SK-N-SH treated with all-trans-retinoic acid at 6 μM for 48 hours (cell line): ENCODE data around the gene EIF5AL1.

Source experiments
- ATAC-seq: fragments of 200-7000 bp; cut with Tn5 transposase; 3 replicates; pipeline ENCODE4 v1.9.1; 2020; ENCODE audit warnings: mild to moderate bottlenecking, moderate library complexity
- ARNTL ChIP-seq: fragments of 450-650 bp; formaldehyde crosslinking; IDR thresholded peaks from 2 replicates; pipeline ENCODE4 v1.5.0; 2020; ENCODE audit warnings: low read depth, mild to moderate bottlenecking, moderate library complexity, borderline replicate concordance
- BACH2 ChIP-seq: fragments of 250-450 bp; sonication (Bioruptor Pico); IDR thresholded peaks from 2 replicates; pipeline ENCODE4 v1.9.0; 2021; ENCODE audit warnings: mild to moderate bottlenecking, borderline replicate concordance
- CREB5 ChIP-seq: fragments of 250-450 bp; sonication (Bioruptor Pico); IDR thresholded peaks from 2 replicates; pipeline ENCODE4 v1.5.1; 2020; ENCODE audit warnings: low read depth, mild to moderate bottlenecking, moderate library complexity
- CSDC2 ChIP-seq: fragments of 250-450 bp; sonication (Bioruptor Pico); IDR thresholded peaks from 2 replicates; pipeline ENCODE4 v1.5.0; 2020; ENCODE audit warnings: mild to moderate bottlenecking, moderate library complexity
- CSRNP3 ChIP-seq: fragments of 250-450 bp; sonication (Bioruptor Pico); IDR thresholded peaks from 2 replicates; pipeline ENCODE4 v1.5.1; 2021; ENCODE audit warnings: mild to moderate bottlenecking, moderate library complexity
- ESRRG ChIP-seq: fragments of 250-450 bp; sonication (Bioruptor Pico); IDR thresholded peaks from 2 replicates; pipeline ENCODE4 v1.6.1; 2021; ENCODE audit warnings: mild to moderate bottlenecking
- GLIS3 ChIP-seq: fragments of 250-450 bp; sonication (Bioruptor Pico); IDR thresholded peaks from 2 replicates; pipeline ENCODE4 v1.5.0; 2020; ENCODE audit warnings: mild to moderate bottlenecking, moderate library complexity
- ISL1 ChIP-seq: fragments of 250-450 bp; sonication (Bioruptor Pico); IDR thresholded peaks from 2 replicates; pipeline ENCODE4 v2.1.2; 2022; ENCODE audit warnings: mild to moderate bottlenecking, moderate library complexity
- OSR1 ChIP-seq: fragments of 250-450 bp; sonication (Bioruptor Pico); IDR thresholded peaks from 2 replicates; pipeline ENCODE4 v1.8.0; 2022; ENCODE audit warnings: moderate library complexity, mild to moderate bottlenecking, inconsistent platforms
- PATZ1 ChIP-seq: fragments of 250-450 bp; sonication (Bioruptor Pico); IDR thresholded peaks from 2 replicates; pipeline ENCODE4 v1.8.0; 2020; ENCODE audit warnings: mild to moderate bottlenecking, moderate library complexity, borderline replicate concordance
- POU6F1 ChIP-seq: fragments of 250-450 bp; sonication (Bioruptor Pico); IDR thresholded peaks from 2 replicates; pipeline ENCODE4 v1.8.0; 2021; ENCODE audit warnings: low read depth, mild to moderate bottlenecking, moderate library complexity, borderline replicate concordance
- RARB ChIP-seq: fragments of 250-450 bp; sonication (Bioruptor Pico); IDR thresholded peaks from 2 replicates; pipeline ENCODE4 v1.8.0; 2021; ENCODE audit warnings: mild to moderate bottlenecking, moderate library complexity
- SNAI2 ChIP-seq: fragments of 250-450 bp; sonication (Bioruptor Pico); IDR thresholded peaks from 2 replicates; pipeline ENCODE4 v1.5.0; 2020; ENCODE audit warnings: mild to moderate bottlenecking, moderate library complexity
- TCF4 ChIP-seq: fragments of 250-450 bp; sonication (Bioruptor Pico); IDR thresholded peaks from 2 replicates; pipeline ENCODE4 v1.8.0; 2021; ENCODE audit warnings: mild to moderate bottlenecking, moderate library complexity, borderline replicate concordance
- TOX ChIP-seq: fragments of 250-450 bp; sonication (Bioruptor Pico); IDR thresholded peaks from 2 replicates; pipeline ENCODE4 v1.8.0; 2021; ENCODE audit warnings: mild to moderate bottlenecking, moderate library complexity, borderline replicate concordance
- ZC3H10 ChIP-seq: fragments of 250-450 bp; sonication (Bioruptor Pico); IDR thresholded peaks from 2 replicates; pipeline ENCODE4 v1.5.1; 2021; ENCODE audit warnings: mild to moderate bottlenecking, moderate library complexity
- ZFP3 ChIP-seq: fragments of 250-450 bp; sonication (Bioruptor Pico); IDR thresholded peaks from 2 replicates; pipeline ENCODE4 v1.5.0; 2020; ENCODE audit warnings: mild to moderate bottlenecking, moderate library complexity
- ZFP30 ChIP-seq: fragments of 450-650 bp; formaldehyde crosslinking; IDR thresholded peaks from 2 replicates; pipeline ENCODE4 v1.5.0; 2022; ENCODE audit warnings: mild to moderate bottlenecking, moderate library complexity
- ZNF565 ChIP-seq: fragments of 450-650 bp; formaldehyde crosslinking; conservative IDR thresholded peaks from 2 replicates; pipeline ENCODE4 v1.5.0; 2020; ENCODE audit warnings: low read depth, mild to moderate bottlenecking, moderate library complexity
- ZNF70 ChIP-seq: fragments of 450-650 bp; formaldehyde crosslinking; IDR thresholded peaks from 2 replicates; pipeline ENCODE4 v1.5.0; 2020; ENCODE audit warnings: mild to moderate bottlenecking, moderate library complexity
- ZNF8 ChIP-seq: fragments of 450-650 bp; formaldehyde crosslinking; IDR thresholded peaks from 2 replicates; pipeline ENCODE4 v1.5.0; 2020; ENCODE audit warnings: mild to moderate bottlenecking, moderate library complexity

EIF5AL1 gene

GRCh38 chr10:79468841-79469585 is 43.3 kb upstream of the EIF5AL1 start (continued):
- TF ChIP-seq CSRNP3 (CRISPR knock-in tag) (no peak), RARB (CRISPR knock-in tag) (no peak), BACH2 (CRISPR knock-in tag) (no peak), OSR1 (no peak), CREB5 (CRISPR knock-in tag) (no peak), TCF4 (CRISPR knock-in tag) (no peak), ZNF8 (CRISPR knock-in tag) (no peak), ZFP3 (CRISPR knock-in tag) (no peak), POU6F1 (CRISPR knock-in tag) (no peak), ZFP30 (no peak)
- TF ChIP-seq, all 23 proteins: peak for 0

- ATAC-seq: no peak
- no peak for TF ChIP-seq PATZ1 (CRISPR knock-in tag)
- no peak for TF ChIP-seq ZNF70 (CRISPR knock-in tag)
- TF ChIP-seq CREB5 (CRISPR knock-in tag): no peak
- no peak for TF ChIP-seq ESRRG (CRISPR knock-in tag)
- no peak for TF ChIP-seq ARNTL (CRISPR knock-in tag)
- TF ChIP-seq ISL1 (CRISPR knock-in tag): no peak
- TF ChIP-seq ZC3H10 (CRISPR knock-in tag): no peak
- no peak for TF ChIP-seq GLIS3
- no peak for TF ChIP-seq CSRNP3 (CRISPR knock-in tag)
- TF ChIP-seq TCF4 (CRISPR knock-in tag): no peak
- TF ChIP-seq OSR1: no peak
- TF ChIP-seq TOX (CRISPR knock-in tag): no peak
- no peak for TF ChIP-seq ZFP30
- no peak for TF ChIP-seq ZNF565 (CRISPR knock-in tag)
- no peak for TF ChIP-seq SNAI2
- TF ChIP-seq BACH2 (CRISPR knock-in tag): no peak
- no peak for TF ChIP-seq POU6F1 (CRISPR knock-in tag)
- TF ChIP-seq CSDC2 (CRISPR knock-in tag): no peak
- TF ChIP-seq, all 23 proteins: peak for 0
Observed at GRCh38 chr10:79470096-79470495, 42.2 kb upstream of the EIF5AL1 start.
